EL (cell line): ENCODE measurements around the gene PLA2G4C.

ENCODE experiments used
- DNase-seq: peaks from one replicate; pipeline ENCODE4 v3.0.0-alpha.2; 2016

PLA2G4C gene, protein sequence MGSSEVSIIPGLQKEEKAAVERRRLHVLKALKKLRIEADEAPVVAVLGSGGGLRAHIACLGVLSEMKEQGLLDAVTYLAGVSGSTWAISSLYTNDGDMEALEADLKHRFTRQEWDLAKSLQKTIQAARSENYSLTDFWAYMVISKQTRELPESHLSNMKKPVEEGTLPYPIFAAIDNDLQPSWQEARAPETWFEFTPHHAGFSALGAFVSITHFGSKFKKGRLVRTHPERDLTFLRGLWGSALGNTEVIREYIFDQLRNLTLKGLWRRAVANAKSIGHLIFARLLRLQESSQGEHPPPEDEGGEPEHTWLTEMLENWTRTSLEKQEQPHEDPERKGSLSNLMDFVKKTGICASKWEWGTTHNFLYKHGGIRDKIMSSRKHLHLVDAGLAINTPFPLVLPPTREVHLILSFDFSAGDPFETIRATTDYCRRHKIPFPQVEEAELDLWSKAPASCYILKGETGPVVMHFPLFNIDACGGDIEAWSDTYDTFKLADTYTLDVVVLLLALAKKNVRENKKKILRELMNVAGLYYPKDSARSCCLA

DNA sequence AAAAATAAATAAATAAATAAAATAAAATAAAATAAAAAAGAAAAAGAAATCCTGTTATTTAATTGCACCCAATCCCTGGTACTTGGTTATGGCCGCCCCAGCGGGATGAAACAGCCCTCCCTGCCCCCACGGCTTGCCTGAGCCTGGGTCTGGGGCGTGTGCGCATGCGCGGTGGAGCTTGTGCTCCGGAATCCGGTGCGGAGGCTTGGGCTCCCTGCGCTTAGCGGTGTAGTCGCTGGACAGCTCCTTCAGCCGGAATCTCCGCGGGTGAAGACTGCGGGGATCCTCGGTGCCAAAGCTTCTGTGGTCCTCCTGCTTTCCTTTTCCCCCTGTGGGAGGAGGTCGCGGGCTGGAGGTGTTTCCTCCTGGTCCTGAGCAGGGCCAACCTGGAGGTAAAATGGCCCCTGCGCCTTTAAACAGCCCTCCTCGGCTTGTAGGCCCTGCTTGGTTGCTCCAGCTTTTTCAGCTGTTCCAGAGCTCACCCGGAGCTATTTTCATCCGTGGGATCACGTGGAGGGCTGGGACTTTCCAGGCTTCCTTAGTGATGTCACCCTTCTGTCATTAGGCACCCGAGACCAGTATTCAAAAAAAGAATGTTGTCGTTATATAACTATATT, at the start of gene PLA2G4C:
TSS of gene PLA2G4C (minus strand) at position 468 of the 617 bp plus-strand sequence. CDS start 4,288 bp downstream, outside the sequence.
- DNase-seq = peak; percentile 91

DNA sequence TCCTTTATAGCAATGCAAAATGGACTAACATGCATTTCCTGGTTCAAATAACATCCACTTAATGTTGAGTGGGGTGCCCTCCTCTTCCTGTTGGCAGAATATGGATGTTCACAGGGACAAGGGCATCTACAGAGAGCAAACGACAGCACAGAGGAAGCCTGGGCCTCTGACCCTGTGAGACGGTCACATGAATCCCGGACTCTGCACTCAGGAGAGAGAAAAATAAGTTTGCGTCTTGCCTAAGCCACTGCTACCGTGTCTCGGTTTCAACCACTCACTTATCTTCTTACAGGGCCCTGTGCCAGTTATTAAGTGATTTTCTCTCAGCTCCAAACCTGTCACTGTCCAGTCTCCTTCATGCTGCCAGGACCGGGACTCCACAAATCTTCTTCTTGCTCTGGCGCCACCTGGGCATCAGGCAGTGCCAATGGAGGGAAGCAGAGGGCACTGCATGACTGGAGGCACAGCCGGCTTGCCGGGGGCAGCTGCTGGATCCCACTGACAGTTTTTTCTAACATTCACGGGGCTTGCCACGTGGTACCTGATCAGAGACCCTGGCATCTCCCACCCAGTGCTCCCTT, 47.7 kb upstream of the PLA2G4C start:
- DNase-seq = no peak

DNA sequence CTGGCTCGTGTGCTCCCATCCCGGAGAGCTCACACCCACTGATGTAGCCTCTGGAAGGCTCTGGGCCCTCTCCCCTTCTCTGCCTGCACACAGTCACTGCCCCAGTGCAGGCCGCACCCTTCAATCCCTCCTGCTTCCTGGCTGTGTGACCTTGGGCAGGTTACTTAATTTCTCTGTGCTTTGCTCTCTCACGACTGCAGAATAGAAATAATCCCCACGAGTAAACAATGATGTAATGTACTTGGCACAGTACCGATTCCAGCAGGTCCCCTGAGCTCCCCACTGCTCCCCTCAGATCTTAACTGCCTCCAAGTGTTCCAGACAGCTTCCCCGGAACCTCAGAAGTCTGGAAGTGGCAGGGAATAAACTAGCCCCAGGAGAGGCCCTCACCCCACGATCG, 43.4 kb upstream of the PLA2G4C start:
- no peak for DNase-seq

DNA sequence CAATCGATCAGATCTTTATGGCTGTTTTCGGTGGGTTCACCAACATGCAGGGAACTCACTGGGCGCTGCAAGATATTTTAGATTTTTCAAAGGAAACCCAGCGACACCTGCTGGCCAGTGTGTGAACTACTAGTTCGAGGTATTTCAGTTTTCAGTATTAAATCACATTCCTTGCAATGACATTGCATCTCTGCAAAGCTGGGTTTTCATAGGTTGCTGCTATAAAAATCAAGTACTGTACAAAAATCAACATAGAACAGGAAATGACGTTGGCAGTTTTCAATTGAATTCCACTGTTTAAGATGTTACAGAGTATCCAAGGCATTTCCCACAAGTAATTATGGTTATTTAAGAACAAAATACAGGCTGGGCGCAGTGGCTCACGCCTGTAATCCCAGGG, 41.9 kb upstream of the PLA2G4C start:
- DNase-seq = peak; percentile 68

DNA sequence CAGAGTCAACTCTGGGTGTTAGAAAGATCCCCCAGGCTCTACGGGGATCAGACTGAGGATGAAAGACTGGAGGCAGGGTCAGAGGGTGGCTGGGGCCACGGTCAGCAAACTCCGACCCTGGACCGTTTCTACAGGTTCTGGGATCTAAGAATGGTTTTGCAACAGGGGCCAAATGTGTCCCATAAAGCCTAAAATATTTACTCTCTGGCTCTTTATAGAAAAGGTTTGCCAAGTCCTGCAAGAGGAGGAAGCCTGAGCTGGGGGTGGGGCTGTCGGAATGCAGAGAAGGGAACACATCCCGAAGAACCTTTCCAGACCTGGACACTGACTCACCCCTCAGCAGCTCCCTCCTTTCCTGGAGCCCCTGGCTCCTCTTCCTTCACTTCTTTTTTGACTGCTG, 38.8 kb upstream of the PLA2G4C start:
- no peak for DNase-seq

DNA sequence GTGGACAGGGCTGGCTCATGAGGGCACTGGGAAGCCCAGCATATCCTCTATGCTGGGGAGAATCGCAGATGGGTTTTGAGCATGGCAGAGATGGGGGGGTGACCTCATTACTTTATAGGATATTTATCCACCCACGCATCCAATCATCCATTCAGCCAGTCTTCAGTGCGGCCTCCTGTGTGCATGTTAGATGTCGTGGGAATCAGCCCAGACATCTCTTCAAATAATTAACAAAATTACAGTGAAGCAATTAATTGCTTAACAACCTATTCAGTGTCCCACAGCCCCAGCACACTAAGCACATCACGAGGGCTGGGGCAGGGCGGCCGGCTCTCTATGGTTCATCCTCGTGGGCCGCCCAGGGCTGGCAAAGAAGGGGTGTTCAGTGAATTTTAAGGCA, 38.0 kb upstream of the PLA2G4C start:
- no peak for DNase-seq

DNA sequence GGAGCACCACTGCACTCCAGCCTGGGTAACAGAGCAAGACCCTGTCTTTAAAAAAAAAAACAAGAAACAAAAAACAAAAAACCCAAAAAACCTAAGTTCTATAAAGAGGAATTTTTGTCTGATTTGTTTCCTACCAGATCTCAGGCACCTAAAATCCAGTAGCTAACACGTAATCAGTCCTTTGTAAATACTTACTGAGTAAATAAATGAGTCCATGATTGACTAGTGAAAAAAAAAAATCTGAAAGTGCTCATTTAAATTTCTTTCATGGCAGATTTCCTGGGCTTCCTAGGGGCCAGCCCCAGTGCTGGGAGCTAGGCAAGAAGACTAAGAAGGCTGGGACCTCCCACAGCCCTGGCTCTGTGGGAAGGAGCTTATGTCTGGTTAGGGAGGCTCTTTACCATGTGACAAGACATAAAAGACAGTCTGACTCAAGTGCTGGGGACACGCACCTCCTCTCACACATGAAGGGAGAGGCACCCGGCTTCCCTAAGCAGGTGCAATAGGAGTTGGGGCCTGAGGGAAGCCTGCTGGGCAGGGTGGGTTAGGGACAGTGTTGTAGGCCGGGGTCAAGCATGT, 37.1 kb upstream of the PLA2G4C start:
- DNase-seq = no peak

DNA sequence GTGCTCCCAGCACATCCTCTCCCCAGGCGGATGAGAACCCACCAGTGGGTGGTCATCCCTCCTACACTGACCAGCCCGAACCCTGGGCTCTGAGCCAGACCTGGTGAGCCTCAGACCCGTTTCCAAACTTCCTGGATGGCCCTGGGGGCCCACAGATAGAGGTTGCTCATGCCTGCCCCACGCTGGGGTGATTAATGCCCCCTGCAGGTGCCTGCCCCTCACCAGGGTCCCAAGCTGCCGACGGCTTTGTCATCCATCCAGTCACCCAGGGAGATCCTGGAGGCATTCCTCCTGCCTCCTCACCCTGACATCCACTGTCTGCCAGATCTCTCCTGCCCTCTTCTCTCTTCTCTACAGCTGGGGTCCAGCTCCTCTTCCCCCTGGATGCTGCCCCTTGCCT, 28.4 kb upstream of the PLA2G4C start:
- DNase-seq = no peak

DNA sequence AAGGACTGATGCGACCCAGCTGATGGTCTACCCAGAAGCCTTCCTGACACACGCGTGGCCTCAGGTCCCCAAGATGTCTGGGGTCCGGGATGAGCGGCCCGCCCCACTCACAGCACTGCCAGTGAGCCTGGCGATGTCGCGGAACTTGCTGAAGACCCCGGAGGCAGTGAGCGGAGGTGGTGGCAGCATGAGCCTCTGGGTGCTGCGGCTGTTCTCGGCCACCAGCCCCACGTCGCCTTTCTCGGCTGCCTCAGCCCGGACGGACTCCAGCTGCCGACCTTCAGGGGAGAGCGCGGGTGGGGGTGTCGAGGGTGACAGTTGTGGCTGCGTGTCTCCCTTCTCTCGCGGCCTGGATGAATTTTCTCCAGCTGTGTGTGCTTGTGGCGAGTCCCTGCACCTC, 26.8 kb upstream of the PLA2G4C start:
- DNase-seq = no peak

DNA sequence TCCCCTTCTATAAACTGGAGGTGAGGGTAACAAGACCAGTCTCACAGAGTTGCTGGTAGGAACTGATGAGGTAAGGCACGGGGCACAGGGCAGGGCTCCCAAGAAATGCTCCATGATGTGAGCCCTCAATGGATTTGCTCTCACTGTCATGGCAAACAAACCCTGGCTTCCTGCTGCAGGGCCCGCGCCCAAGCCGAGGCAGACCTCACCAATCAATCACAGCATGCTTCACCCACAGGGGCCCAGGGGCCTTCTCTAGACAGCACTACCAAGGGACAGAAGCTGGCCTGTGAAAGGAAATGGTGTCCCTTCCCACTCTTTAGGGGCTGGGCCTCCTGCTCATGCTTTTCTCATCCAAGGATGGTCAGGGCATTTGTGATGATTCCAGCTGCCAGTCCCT, 25.9 kb upstream of the PLA2G4C start:
- DNase-seq = no peak

DNA sequence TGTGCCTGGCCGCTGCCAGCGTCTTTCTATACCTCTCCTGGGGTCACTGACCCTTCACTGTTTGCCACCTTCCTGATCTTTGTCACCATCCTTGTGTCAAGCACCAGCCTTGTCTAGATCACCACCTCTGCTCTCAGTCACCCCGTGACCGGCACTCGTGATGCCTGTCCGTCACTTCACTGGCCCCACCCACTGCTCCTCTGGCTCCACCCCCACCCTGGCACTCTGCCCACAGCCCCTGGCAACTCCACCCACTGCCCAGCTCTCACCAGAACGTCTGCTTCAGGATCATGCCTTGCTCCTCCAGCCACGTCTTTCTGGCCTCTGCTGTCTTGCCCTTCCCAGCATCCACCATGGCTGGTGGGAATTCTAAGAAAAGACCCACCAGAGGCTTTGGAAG, 24.8 kb upstream of the PLA2G4C start:
- no peak for DNase-seq

DNA sequence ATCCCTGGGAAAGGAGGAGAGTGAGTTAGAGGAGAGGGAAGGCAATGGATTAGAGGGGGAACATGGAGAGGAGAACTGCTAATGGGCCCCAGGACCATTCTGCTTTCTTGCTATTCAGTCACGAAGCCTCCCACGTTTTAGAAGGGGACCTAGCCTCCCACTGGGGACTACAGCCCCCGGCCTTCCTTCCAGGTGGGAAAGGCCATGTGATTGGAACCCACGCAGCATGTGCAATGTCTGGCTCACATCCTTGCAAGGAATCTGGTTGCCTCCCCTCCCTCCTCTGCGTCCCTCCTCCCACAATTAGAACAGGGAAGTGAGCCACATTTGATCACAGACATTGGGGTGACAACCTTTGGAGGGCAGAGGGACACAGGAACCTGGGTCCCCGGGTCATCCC, 22.5 kb upstream of the PLA2G4C start:
- no peak for DNase-seq

DNA sequence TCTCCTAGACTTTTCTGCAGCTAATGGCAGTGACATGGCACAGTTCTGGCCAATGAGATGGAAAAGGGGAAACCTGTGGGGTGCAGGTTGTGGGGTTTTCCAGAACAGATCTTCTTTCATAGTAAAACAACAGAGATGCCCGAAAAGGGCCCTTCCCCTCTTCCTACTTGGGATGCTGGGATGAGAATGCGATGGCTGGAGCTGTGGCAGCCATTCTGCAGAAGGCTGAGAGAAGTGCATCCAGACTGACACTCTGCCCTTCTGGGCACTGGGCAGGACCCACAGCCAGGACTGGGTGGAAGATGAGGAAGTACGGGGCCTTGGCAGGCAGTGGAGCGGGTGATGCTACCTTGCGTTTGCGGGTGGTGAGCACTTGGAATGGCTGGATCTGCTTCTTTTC, 16.9 kb upstream of the PLA2G4C start:
- DNase-seq = no peak

DNA sequence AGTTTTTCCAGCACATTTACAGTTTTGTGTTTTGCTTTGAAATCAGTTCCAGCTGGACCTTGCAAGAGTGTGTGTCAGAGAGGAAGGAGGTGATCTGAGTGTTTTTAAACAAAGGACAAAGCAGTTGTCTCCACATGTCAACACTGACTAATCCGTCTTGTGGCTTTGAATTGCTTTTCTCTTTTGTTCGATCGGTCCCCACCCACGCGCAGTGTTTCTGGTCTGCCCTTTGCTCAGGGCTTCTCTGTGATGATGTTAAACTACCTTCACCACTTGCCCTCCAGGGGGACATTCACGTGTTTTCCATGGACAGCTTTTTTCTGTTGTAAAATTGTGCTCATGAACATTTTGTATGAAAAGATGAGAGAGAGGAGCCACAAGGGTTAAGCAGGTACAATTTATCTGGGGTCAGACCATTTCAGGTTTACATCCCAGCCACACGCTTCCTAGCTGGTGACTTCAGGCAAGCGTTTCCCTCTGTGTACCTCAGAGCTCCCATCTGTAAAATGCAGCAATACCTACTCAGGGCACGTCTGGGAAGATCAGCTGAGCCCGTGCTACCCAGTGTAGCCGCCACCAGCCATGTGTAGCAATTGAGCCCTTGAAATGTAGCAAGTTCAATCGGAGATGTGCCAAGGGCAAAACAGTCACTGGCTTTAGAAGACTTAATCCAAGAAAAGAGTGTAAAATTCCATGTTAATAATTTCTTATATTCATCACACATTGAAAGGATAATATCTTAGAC, 13.5 kb upstream of the PLA2G4C start:
- DNase-seq = peak; percentile 51

DNA sequence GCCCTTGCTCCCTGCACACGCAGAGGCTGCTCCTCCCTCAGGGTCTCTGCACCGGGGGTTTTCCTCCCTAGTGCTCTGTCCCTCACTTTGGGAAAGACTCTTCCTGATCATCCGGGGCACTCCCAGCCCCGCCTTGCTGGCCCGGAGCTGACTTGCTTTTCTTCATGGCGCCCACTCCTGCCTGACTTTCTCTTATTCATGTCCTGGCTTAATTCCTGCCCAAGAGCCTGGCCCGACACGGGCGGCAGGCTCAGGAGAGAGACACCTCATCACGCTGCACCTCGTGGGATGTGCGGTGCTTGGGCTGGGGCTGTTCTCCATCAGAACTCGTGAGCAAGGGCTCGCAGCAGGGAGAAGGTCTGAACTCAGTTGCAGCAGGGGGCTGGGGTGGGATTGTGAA, 11.8 kb upstream of the PLA2G4C start:
- DNase-seq = no peak

DNA sequence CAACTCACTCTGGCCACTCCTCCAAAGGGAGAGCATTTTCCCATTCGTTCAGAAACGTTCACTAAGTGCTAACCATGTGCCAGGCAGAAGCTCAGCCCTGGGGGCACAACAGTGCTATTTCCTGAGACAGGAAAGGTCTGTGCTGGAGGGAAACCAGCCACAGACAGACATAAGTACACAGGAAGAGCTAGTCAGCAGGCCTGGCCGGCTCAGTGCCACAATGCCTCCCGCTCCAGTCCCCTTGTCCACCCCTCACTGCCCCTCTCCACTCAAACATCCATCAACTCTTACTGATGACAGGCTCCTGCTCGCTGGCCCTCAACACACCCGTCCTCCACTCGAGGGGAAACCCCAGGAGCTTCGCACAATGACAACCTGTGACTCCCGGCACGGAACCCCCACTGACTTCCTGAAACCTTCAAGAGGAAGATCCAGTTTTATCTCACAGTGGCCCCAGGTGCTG, 11.3 kb upstream of the PLA2G4C start:
- DNase-seq = peak; percentile 81

DNA sequence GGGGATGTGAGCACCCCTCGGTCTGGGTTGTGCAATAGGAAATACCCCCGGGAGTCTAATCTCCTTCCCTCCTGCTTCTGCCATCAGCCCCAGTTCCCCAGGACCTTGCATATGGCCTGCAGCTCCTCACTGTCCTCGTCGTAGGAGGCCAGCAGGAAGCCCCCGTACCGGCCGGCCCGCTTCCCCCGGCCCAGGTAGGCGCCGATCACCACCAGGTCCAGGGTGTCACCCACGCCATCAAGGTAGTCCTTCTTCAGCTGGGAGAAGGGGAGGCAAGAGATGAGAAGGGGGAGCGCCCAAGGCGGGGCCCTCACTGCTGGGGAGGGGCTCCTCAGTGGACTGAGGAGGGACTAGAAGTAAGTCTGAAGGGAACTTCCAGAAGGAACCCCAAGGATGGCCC, 10.4 kb upstream of the PLA2G4C start:
- DNase-seq = no peak

DNA sequence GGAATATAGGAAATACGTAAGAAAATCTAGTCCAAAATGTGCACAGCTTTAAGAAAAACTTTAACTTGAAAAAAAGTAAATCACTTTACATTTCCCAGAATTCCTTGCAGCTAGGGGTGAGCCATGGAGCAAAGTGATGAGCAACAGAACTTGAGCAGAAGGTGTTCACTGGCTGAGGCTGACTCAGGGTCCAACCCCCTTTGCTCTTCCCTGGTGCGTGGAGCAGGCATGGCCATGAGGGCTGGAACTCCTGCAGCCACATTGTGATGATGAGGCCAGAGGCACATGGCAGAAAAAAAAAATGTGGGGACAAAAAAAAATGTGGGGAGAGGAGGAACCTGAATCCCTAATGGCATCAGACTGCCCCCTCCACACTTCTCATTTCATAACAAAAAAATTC, 9.9 kb upstream of the PLA2G4C start:
- no peak for DNase-seq

DNA sequence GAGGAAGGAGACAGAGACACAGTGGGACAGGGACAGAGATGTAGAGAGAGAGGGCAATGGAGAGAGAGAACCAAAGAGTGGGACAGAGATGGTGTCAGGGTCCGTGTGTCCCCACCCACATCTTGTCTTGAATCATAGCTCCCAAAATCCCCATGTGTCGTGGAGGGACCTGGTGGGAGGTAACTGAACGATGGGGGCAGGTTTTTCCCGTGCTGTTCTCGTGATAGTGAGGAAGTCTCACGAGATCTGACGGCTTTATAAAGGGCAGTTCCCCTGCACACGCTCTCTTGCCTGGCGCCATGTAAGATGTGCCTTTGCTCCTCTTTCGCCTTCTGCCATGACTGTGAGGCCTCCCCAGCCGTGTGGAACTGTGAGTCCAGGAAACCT, 7.5 kb upstream of the PLA2G4C start:
- no peak for DNase-seq

DNA sequence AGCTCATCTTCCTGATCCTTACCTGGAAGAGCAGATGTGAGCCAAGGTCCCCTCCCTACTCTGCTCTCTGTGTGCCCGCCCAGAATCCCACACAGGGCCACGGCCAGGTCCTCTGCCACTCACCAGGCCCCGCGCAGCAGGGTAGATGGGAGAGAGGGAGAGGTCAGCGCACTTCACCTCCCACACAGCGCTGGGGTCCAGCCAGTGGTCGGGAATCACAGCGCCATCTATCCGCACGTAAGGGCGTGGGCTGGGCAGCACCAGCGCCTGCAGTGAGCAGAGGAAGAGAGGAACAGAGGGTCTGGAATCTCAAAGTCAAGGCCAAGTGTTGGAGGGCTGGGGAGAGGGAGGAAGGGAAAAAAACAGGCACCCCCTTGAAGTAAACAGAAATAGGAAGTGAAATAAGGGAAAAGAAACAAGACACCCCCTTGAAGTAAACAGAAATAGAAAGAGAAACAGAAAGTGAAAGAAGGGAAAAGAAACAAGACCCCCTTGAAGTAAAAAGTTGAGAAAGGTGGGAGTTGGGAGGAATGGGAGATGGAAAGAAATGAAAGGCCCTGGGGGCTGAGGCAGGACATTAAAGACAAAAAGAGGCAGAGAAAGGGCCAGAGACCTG, 7.0 kb upstream of the PLA2G4C start:
- DNase-seq = no peak

DNA sequence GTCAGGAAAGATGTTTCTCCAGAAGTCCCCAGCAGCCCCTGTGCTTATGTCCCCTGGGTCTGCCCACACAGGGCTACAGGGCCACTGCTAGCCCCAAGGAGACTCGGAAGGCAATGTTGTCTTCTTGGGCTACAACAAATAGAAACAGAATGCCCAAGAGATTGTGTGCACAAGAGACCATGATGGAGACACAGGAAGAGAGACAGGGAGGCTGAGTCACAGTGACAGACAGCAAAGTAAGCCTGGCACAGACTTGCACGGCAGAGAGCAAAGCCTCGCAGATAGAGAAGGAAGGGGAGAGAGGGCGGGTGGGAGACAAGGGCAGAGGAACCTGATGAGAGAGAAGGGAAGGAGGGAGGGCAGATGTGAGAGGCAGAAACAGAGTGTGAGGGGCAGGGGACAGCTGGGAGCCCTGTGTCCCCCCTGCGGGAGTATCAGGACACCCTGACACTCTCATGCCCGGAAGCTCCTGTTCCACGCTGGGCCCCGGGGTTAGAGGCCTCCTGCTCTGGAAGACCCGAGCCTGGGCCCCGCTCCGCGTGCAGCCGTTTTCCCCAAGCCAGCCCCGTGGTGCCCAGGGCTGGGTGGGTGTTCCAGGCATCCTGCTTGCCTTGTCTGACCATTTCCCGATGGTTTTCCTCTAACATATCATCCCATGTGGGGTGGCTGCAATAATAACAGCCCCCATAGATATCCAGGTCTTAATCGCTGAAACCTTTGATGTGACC, 2.7 kb upstream of the PLA2G4C start:
- DNase-seq = no peak

DNA sequence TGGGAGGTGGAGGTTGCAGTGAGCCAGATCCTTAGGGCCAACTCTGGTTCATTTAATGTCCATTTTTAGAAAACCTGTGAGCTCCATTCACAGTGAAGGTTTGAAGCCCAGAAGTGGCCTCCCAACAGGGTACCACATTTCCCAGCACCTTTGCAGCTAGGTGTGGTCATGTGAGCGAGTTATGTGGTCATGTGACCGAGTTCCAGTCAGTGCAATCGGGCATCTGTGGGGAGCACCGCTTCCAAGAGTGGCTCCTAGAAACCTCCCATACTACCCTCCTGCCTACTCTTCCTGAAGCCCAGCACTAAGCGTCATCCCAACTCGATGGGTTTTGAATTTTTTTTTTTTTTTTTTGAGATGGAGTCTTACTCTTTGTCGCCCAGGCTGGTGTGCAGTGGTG, 663 bp upstream of the PLA2G4C start:
- DNase-seq = no peak
